GM19452 (cell line): Measurements from ENCODE around the gene KRTAP29-1.
"Not testable (repeated sequence)": the region's sequence is repeated elsewhere in the genome, so short reads cannot be mapped to it uniquely, and the experiment has no call there.

Experiments used
- ATAC-seq: cut with Tn5 transposase; IDR thresholded peaks from one replicate; pipeline ENCODE4 v1.9.1; 2021; ENCODE audit not compliant: unreplicated experiment

Gene KRTAP29-1, protein sequence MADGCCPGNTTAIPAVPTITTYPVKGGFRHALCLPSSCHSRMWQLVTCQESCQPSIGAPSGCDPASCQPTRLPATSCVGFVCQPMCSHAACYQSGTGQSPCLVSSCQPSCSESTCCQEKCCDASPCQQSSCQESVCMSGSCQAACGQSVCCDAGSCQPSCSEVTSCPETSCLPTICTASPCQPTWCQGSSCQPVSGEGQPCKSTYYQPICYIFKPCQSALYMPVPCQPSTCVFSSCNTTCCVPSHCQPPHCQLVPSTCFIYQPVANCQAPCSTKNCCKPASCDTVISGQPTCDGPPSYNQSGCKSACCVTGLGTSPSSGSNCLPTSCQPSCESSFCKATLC

DNA sequence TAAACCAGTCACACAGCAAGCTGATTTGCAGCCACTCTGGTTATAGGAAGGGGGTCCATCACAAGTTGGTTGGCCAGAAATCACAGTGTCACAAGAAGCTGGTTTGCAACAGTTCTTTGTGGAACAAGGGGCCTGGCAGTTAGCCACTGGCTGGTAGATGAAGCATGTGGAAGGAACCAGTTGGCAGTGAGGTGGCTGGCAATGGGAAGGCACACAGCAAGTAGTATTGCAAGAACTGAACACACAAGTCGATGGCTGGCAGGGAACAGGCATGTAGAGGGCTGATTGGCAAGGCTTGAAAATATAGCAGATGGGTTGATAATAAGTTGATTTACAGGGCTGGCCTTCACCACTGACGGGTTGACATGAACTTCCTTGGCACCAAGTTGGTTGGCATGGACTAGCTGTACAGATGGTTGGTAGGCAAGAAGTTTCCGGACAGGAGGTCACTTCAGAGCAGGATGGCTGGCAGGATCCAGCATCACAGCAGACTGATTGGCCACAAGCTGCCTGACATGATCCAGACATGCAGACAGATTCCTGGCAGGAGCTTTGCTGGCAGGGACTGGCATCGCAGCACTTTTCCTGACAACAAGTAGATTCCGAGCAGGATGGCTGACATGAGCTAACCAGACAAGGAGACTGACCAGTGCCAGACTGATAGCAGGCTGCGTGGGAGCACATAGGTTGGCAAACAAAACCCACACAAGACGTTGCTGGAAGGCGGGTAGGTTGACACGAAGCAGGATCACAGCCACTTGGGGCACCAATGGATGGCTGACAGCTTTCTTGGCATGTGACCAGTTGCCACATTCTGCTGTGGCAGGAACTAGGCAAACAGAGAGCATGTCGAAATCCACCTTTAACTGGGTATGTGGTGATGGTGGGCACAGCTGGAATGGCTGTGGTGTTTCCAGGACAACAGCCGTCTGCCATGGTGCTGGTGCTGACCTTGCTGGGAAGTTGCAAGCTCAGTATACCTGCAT lies at the start of gene KRTAP29-1:
KRTAP29-1 (minus strand) TSS at position 936 of the 986 bp plus-strand sequence; CDS start at position 936, 0 bp downstream.
- no peak for ATAC-seq

- ATAC-seq: no peak
These were observed 48.5 kb upstream of the KRTAP29-1 start for GRCh38 chr17:41351177-41351576.

- not testable (repeated sequence) for ATAC-seq
These were observed 47.8 kb upstream of the KRTAP29-1 start, which contains the start of gene KRT33A for GRCh38 chr17:41350381-41350878. Gene KRT33A (minus strand): TSS chr17:41350828. CDS start chr17:41350767, 61 bp downstream.

- no peak for ATAC-seq
These were observed 45.5 kb upstream of the KRTAP29-1 start for GRCh38 chr17:41347869-41348760.

GRCh38 chr17:41346421-41346820 lies 43.8 kb upstream of the KRTAP29-1 start:
- not testable (repeated sequence) for ATAC-seq

DNA sequence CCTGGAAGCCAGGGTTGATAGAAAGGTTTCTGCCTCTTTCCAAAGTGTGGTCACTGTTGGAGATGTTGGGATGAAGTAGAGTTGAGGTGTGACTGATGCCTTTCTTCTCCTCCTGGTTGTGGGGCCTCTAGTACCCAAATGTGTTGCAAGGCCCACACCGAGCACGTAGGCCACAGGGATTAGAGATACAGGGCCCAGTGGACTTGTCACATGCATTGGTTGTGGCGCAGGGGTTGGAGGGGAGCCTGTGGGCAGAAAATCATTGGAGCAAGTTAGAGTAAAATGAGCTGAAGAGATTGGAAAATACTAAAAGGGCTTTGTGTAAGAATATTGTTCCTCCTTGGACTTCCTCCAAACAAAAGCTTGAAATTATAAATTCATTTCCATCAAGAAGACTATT lies 43.3 kb upstream of the KRTAP29-1 start:
- no peak for ATAC-seq

DNA sequence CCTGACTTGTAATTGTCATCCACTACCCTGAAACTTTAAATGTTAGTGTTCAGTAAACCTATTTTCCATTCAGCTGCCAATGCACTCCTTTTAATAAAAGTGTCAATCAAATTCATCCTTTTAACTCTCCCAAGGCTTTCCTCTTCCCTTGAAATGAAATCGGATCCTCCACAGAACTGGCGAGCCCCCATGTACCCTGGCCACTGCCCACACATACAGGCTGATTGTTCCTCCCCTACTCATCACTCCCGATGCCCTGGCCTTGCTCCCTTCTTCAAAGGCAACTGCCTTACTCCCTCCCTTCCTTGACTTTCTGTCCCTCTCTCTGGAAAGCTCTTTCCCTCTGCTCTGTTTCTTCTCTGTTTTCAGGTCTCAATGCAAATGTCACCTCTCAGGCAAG lies 40.4 kb upstream of the KRTAP29-1 start:
- ATAC-seq: no peak

- peak; percentile 46 for ATAC-seq
These were observed 38.5 kb upstream of the KRTAP29-1 start for GRCh38 chr17:41340934-41341861.

- ATAC-seq: no peak
These were observed 37.8 kb upstream of the KRTAP29-1 start for GRCh38 chr17:41340494-41340893.

DNA sequence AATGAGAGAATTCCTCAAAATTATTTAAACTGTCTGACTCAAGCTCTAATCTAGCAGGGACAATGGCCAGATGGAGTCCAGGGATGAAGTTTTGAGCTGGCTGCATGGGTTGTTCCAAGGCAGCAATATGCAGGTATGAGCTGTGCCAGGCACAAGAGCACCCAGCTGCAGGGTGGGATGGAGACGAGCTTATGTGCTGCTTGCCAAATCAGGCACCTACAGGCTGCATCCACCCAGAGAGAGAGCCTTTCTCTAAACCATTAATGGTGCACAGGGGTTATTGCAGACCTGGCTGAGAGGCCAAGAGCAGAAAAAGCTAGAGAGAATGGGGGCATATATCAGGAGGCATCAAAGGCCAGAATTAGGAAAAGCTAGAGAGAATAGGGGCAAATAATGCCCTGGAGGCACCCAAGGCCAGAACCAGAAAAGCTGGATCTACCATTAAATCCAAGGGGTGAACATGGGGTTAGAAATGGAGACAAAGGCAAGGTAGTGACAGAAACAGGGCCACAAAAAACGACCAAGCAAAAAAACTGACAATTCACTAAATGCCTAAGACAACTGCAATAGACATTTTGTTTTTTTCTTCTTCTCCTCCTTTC lies 37.0 kb upstream of the KRTAP29-1 start:
- no peak for ATAC-seq

- ATAC-seq: no peak
These were observed 36.4 kb upstream of the KRTAP29-1 start for GRCh38 chr17:41338961-41339485.

- ATAC-seq: no peak
These were observed 33.1 kb upstream of the KRTAP29-1 start for GRCh38 chr17:41335747-41336146.

- ATAC-seq: no peak
These were observed 32.0 kb upstream of the KRTAP29-1 start for GRCh38 chr17:41334385-41335305.

DNA sequence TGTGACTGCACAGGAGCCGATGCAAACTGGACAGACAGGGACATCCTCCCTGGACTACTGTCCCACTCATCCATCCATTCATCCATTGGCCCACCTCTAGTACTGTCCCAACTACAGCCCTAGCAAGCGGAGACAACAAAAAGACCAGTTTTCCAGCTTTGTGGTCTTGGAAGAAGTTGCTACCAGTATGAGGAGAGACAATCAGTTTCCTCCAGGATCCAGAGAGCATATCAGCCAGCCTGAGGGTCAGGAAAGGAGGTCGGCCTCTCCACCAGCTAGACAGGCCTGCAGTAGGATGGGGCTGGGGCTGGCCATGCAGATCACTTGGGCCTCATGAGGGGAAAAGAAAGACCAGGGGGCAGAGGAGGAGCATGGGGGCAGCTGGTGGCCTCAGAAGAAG lies 31.2 kb upstream of the KRTAP29-1 start:
- ATAC-seq: no peak

GRCh38 chr17:41333098-41333497 lies 30.4 kb upstream of the KRTAP29-1 start:
- ATAC-seq: no peak

DNA sequence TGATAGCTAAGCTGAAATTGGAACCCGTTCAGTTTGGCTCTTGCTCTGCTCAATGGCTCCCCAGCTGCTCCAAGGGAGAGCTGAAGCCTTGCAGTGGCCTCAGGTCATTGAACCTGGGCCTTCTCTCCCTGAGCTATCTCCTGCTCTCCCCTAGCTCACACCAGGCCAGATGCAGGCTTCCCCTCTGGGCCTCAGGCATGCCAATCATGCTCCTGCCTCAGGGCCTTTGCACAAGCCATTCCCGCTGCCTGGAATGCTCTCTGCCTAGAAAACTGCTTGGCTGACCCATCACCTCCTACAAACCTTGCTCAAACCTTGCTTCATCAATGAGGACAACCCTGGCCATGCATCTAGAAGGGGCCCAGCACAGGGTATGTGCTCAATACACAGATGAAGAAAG lies 29.6 kb upstream of the KRTAP29-1 start:
- no peak for ATAC-seq

DNA sequence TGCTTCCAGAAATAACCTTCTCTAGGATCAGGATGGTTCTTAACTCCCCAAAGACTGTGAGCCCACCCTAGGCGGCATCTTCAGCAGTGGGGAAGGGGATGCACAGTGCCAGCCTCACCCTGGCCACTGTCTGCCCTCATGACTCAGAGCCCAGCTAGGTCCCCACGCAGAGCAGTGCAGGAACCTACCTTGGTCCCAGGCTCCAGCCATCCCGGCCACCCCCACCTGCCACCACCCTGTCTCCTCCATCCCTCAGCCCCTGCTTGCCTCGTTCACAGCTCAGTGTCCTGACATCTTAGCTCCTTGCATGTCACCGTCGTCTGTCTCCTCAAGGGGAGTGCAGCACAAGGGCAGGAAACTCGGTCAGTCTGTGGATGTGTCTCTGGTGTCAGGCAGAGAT lies 29.0 kb upstream of the KRTAP29-1 start:
- no peak for ATAC-seq
